ENCODE measurements around the gene AGTRAP. TPM values are rescaled to one million over a fixed set of nuclear protein-coding genes. Genes with fewer than 3 reads are reported as not detected.

The AGTRAP gene
- total and polyA plus RNA-seq, 9 of the 15 experiments (the other 6 are each of a cell fraction or from before 2014, with no cell fraction given), result 26.8 to 105 (median 57.5) TPM

DNA sequence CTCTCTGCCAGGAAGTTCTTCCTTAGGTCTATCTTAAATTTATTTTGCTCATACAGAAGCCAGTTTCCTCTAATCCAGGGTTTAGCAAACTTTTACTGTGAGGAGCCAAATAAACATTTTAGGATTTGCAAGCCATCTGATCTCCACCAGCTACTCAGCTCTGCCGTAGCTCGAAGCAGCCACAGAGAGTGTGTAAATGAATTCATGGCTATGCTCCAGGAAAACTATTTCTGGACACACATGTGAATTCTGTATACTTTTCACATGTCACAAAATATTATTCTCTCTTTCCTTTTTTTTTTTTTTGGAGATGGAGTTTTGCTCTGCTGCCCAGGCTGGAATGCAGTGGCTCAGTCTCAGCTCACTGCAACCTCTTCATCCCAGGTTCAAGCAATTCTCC lies 13.4 kb upstream of the AGTRAP start:
- Histone ChIP-seq H3K9ac (ENCODE audit: insufficient read depth in 1 of 2, low read depth in 2 of 2, low read length in 2 of 2) (no peak overlapping the region), H3K79me2 (ENCODE audit: control insufficient read depth, insufficient read depth, low read length) (no peaks in the 10 kb centered on the region), H3K9me1 (ENCODE audit: control insufficient read depth, insufficient read depth, low read length) (no peaks in the 10 kb centered on the region), H3K27ac (ENCODE audit: extremely low read depth, low read depth, low read length) (no peak overlapping the region), H3K4me3 (no peak overlapping the region), H3K4me1 (replicated peaks in 1 of 2; ENCODE audit: control insufficient read depth in 2 of 2, insufficient read depth in 2 of 2, low read length in 2 of 2) (peaks cover 11 to 23% of the 10 kb centered on the region in 2 experiments; a peak in 4 of 5 replicates), H3K36me3 (ENCODE audit: control insufficient read depth, insufficient read depth, low read length) (no peaks in the 10 kb centered on the region), H2AFZ (ENCODE audit: low read depth, low read length) (no peak overlapping the region), H3K9me3 (replicated peaks; ENCODE audit: control insufficient read depth, insufficient read depth, low read depth, low read length) (no peaks in the 10 kb centered on the region), H3K27me3 (ENCODE audit: control insufficient read depth in 2 of 2, insufficient read depth in 2 of 2, low read length in 2 of 2) (no peaks in the 10 kb centered on the region), H4K20me1 (replicated peaks; ENCODE audit: control insufficient read depth, insufficient read depth, low read length) (no peaks in the 10 kb centered on the region), H3K4me2 (ENCODE audit: insufficient read depth, low read length) (no peak overlapping the region)
- CTCF ChIA-PET (ENCODE audit: low intra/inter-chr PET ratio), result interaction anchor here (0.7 to 3.7 kb wide), 3 partner anchors 73 to 435 kb away, joined by 3 to 52 read pairs (median 3); no protein-coding TSS in a partner anchor
- in situ Hi-C loops (cut with MboI) (no loop called here), intact Hi-C loops (cut with micrococcal nuclease) (loop anchor here (10.0 kb wide), 1 partner anchor 688 kb away; no protein-coding TSS in a partner anchor)
- DNase-seq (ENCODE audit: extremely low read depth in 1 of 4, low spot score in 3 of 4), result no peak
- POLR2A ChIA-PET, result interaction anchor here (0.7 to 2.6 kb wide), 7 partner anchors 15 to 186 kb away, joined by 3 to 10 read pairs (median 7); partner anchors contain the start of gene FBXO6
- TF ChIP-seq SP2 (IDR thresholded peaks at IDR 0.05; ENCODE audit: extremely low read depth, low read depth, low read length, poor library complexity, severe bottlenecking) (no peak), AFF4 (CRISPR knock-in tag; IDR thresholded peaks at IDR 0.05) (no peak), RBM25 (IDR thresholded peaks at IDR 0.05; ENCODE audit: low read depth, low read length, severe bottlenecking) (peak; percentile 21)
- no TSS peak for BruUV-seq (replicated peaks)
- no peak for ATAC-seq
- WGBS (ENCODE audit: insufficient coverage, low coverage, missing lambda C conversion rate), result 33% methylated on average over 2 of the region's 2 CpGs
- no peak for FAIRE-seq
